Measurements from ENCODE around the gene POP5. TPM values are rescaled to one million over a fixed set of nuclear protein-coding genes. Genes with fewer than 3 reads are reported as not detected.
A peak's percentile ranks its signal among the peaks of the same experiment; 100 is the strongest.

Gene POP5
- total and polyA plus RNA-seq, 4 experiments from 2014 or later: 70.4 to 91.6 (median 80.0) TPM

- H3K36me3 Mint-ChIP-seq: peaks cover 23 to 59% of the 10 kb centered on the region in 2 donors
These were observed 2.0 kb downstream of the POP5 start for GRCh38 chr12:120579179-120579578.

GRCh38 chr12:120574106-120574505 lies 7.1 kb downstream of the POP5 start:
- no peaks in the 10 kb centered on the region for H3K27me3 ChIP-seq (ENCODE audit: insufficient read depth, low read length)
- no peak overlapping the region for H3K27ac ChIP-seq (ENCODE audit: low read depth, low read length)
- peaks cover 48 to 88% of the 10 kb centered on the region in 2 donors for H3K36me3 Mint-ChIP-seq
- ChIA-PET POLR2A (ENCODE audit: partially characterized antibody) (no interaction called here), CTCF (ENCODE audit: partially characterized antibody) (no interaction called here)
- peaks cover under 1 to 2% (median 1%) of the 10 kb centered on the region in 4 donors for H3K4me1 Mint-ChIP-seq
- peaks cover 78% of the 10 kb centered on the region for H3K36me3 ChIP-seq (ENCODE audit: insufficient read depth, low read length)
- peak overlapping the region in 2 of 7 donors; percentile 18 to 32 for H3K27ac Mint-ChIP-seq
- H3K4me3 ChIP-seq (ENCODE audit: low read length in 2 of 2): no peak overlapping the region
- no peaks in the 10 kb centered on the region for H3K27me3 Mint-ChIP-seq
- H3K4me1 ChIP-seq (ENCODE audit: insufficient read depth, low read length): no peaks in the 10 kb centered on the region
- no peaks in the 10 kb centered on the region for H3K9me3 ChIP-seq (ENCODE audit: control insufficient read depth in 1 of 2, low read length in 2 of 2)
- intact Hi-C loops (cut with micrococcal nuclease): no loop called here
- H3K9me3 Mint-ChIP-seq: no peaks in the 10 kb centered on the region
- no peak overlapping the region for H3K4me3 Mint-ChIP-seq
- DNase-seq: no peak

More at GRCh38 chr12:120579179-120579578, 2.0 kb downstream of the POP5 start:
- peak overlapping the region in 2 of 8 donors; percentile 14 to 76 for H3K4me3 Mint-ChIP-seq
- no peak for DNase-seq
- Histone ChIP-seq H3K4me1 (ENCODE audit: insufficient read depth, low read length) (peaks cover 28% of the 10 kb centered on the region), H3K9me3 (ENCODE audit: control insufficient read depth in 1 of 2, low read length in 2 of 2) (no peaks in the 10 kb centered on the region), H3K27me3 (ENCODE audit: insufficient read depth, low read length) (no peaks in the 10 kb centered on the region), H3K27ac (ENCODE audit: low read depth, low read length) (no peak overlapping the region), H3K36me3 (ENCODE audit: insufficient read depth, low read length) (peaks cover 44% of the 10 kb centered on the region), H3K4me3 (ENCODE audit: low read length in 2 of 2) (no peak overlapping the region)
- ChIA-PET CTCF (ENCODE audit: partially characterized antibody) (interaction anchor here (1.0 to 6.6 kb wide), 4 partner anchors 11 to 70 kb away, joined by 3 to 110 read pairs (median 3); no protein-coding TSS in a partner anchor), POLR2A (ENCODE audit: partially characterized antibody) (interaction anchor here (1.4 to 2.8 kb wide), 3 partner anchors 9 to 110 kb away, joined by 3 to 13 read pairs (median 3); partner anchors contain the start of genes DYNLL1 and SRSF9)
- H3K4me1 Mint-ChIP-seq: peaks cover 19 to 43% (median 37%) of the 10 kb centered on the region in 4 donors
- peaks cover 0 to 4% (median 0%) of the 10 kb centered on the region in 8 donors for H3K9me3 Mint-ChIP-seq
- intact Hi-C loops (cut with micrococcal nuclease): no loop called here
- H3K27ac Mint-ChIP-seq: peak overlapping the region in 5 of 7 donors; percentile 9 to 94 (median 38)
- H3K27me3 Mint-ChIP-seq: no peaks in the 10 kb centered on the region

DNA sequence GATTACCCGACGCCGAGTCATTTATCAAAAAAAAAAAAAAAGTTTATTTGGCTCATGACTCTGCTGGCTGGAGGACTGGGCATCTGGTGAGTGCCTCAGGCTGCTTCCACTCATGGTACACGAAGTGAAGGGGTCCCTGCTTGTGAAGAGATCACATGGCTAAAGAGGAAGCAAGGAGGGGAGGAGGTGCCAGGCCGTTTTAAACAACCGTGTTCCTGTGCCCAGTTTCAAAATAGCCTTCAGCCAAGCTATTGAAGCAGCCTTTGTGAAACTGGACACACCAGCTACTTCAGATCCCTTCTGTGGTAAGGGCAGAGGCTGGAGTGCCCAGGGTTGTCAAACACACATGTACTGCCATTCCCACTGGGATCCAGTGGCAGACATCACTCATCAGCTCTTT lies 7.6 kb downstream of the POP5 start:
- Histone ChIP-seq H3K27me3 (ENCODE audit: insufficient read depth, low read length) (no peaks in the 10 kb centered on the region), H3K9me3 (ENCODE audit: control insufficient read depth in 1 of 2, low read length in 2 of 2) (no peaks in the 10 kb centered on the region), H3K36me3 (ENCODE audit: insufficient read depth, low read length) (peaks cover 77% of the 10 kb centered on the region), H3K4me3 (ENCODE audit: low read length in 2 of 2) (no peak overlapping the region), H3K27ac (ENCODE audit: low read depth, low read length) (no peak overlapping the region), H3K4me1 (ENCODE audit: insufficient read depth, low read length) (no peaks in the 10 kb centered on the region)
- DNase-seq: no peak
- H3K9me3 Mint-ChIP-seq: no peaks in the 10 kb centered on the region
- ChIA-PET CTCF (ENCODE audit: partially characterized antibody) (no interaction called here), POLR2A (ENCODE audit: partially characterized antibody) (no interaction called here)
- H3K27ac Mint-ChIP-seq: peak overlapping the region in 1 of 7 donors; percentile 32
- H3K36me3 Mint-ChIP-seq: peaks cover 48 to 88% of the 10 kb centered on the region in 2 donors
- H3K4me3 Mint-ChIP-seq: no peak overlapping the region
- no peaks in the 10 kb centered on the region for H3K27me3 Mint-ChIP-seq
- peaks cover 0 to 2% (median under 1%) of the 10 kb centered on the region in 4 donors for H3K4me1 Mint-ChIP-seq
- intact Hi-C loops (cut with micrococcal nuclease): no loop called here

DNA sequence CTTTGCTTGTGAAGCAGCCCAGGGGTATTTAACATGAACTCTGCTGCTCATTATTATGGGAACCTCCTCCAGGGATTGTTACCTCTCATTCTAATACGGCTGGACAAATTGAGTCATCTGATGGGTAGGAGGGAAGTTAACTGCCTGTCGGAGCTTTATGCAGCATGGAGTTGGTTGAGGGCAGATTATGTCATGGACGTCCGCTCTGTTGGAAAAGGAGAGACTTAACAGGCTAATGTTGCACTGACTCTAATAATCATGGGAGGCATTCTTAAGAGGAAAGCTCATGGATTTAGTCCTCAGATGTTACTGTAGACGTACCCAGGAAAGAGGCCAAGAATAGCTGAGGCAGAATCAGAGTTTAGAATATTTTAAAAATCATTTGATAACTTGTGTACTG lies 9.9 kb downstream of the POP5 start:
- POLR2A ChIA-PET (ENCODE audit: partially characterized antibody): interaction anchor here (0.9 kb wide), 1 partner anchor 28 kb away, joined by 3 read pairs; no protein-coding TSS in a partner anchor
- peaks cover 0 to 2% (median under 1%) of the 10 kb centered on the region in 4 donors for H3K4me1 Mint-ChIP-seq
- peaks cover 69% of the 10 kb centered on the region for H3K36me3 ChIP-seq (ENCODE audit: insufficient read depth, low read length)
- no peaks in the 10 kb centered on the region for H3K27me3 ChIP-seq (ENCODE audit: insufficient read depth, low read length)
- intact Hi-C loops (cut with micrococcal nuclease): no loop called here
- CTCF ChIA-PET (ENCODE audit: partially characterized antibody): interaction anchor here (1.1 to 3.6 kb wide), 2 partner anchors 11 kb away, joined by 3 to 24 read pairs; partner anchors contain the start of gene POP5
- H3K27ac ChIP-seq (ENCODE audit: low read depth, low read length): no peak overlapping the region
- DNase-seq: no peak
- H3K36me3 Mint-ChIP-seq: peaks cover 45 to 84% of the 10 kb centered on the region in 2 donors
- H3K9me3 Mint-ChIP-seq: no peaks in the 10 kb centered on the region
- H3K27ac Mint-ChIP-seq: peak overlapping the region in 4 of 7 donors; percentile 19 to 79 (median 52)
- no peaks in the 10 kb centered on the region for H3K27me3 Mint-ChIP-seq
- H3K4me3 Mint-ChIP-seq: no peak overlapping the region
- no peaks in the 10 kb centered on the region for H3K9me3 ChIP-seq (ENCODE audit: control insufficient read depth in 1 of 2, low read length in 2 of 2)
- H3K4me1 ChIP-seq (ENCODE audit: insufficient read depth, low read length): no peaks in the 10 kb centered on the region
- H3K4me3 ChIP-seq (ENCODE audit: low read length in 2 of 2): no peak overlapping the region

DNA sequence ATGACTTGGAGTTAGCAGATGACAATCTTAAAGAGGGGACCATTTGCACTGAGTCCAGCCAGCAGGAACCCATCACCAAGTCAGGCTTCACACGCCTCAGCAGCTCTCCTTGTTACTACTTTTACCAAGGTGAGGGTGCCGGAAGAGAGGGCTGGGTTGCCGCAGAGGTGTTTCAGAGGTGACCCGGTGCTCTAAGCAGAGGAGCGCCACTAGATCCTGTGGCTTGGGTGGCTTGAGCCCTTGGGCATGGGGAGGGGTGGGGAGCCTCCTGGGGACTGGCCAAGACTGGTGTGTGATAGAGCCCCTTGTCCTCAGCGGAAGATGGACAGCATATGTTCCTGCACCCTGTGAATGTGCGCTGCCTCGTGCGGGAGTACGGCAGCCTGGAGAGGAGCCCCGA lies 17.7 kb downstream of the POP5 start:
- CTCF ChIA-PET (ENCODE audit: partially characterized antibody): no interaction called here
- H3K4me3 Mint-ChIP-seq: no peak overlapping the region

GRCh38 chr12:120562906-120563305 lies 18.3 kb downstream of the POP5 start:
- H3K27ac ChIP-seq (ENCODE audit: low read depth, low read length): no peak overlapping the region
- peak overlapping the region in 2 of 7 donors; percentile 12 to 71 for H3K27ac Mint-ChIP-seq
- H3K9me3 ChIP-seq (ENCODE audit: control insufficient read depth in 1 of 2, low read length in 2 of 2): no peaks in the 10 kb centered on the region
- H3K4me1 Mint-ChIP-seq: peaks cover 0 to 5% (median 0%) of the 10 kb centered on the region in 4 donors
- H3K27me3 ChIP-seq (ENCODE audit: insufficient read depth, low read length): no peaks in the 10 kb centered on the region
- H3K27me3 Mint-ChIP-seq: no peaks in the 10 kb centered on the region
- CTCF ChIA-PET (ENCODE audit: partially characterized antibody): no interaction called here
- DNase-seq: no peak
- no peaks in the 10 kb centered on the region for H3K9me3 Mint-ChIP-seq
- POLR2A ChIA-PET (ENCODE audit: partially characterized antibody): no interaction called here
- intact Hi-C loops (cut with micrococcal nuclease): no loop called here
- no peak overlapping the region for H3K4me3 Mint-ChIP-seq
- no peaks in the 10 kb centered on the region for H3K4me1 ChIP-seq (ENCODE audit: insufficient read depth, low read length)
- H3K4me3 ChIP-seq (ENCODE audit: low read length in 2 of 2): no peak overlapping the region
- H3K36me3 ChIP-seq (ENCODE audit: insufficient read depth, low read length): peaks cover 72% of the 10 kb centered on the region
- peaks cover 42 to 77% of the 10 kb centered on the region in 2 donors for H3K36me3 Mint-ChIP-seq

More for the DNA sequence above, 17.7 kb downstream of the POP5 start:
- H3K4me1 Mint-ChIP-seq: peaks cover 0 to 5% (median 0%) of the 10 kb centered on the region in 4 donors
- H3K9me3 ChIP-seq (ENCODE audit: control insufficient read depth in 1 of 2, low read length in 2 of 2): no peaks in the 10 kb centered on the region
- H3K36me3 Mint-ChIP-seq: peaks cover 41 to 78% of the 10 kb centered on the region in 2 donors
- no peak overlapping the region for H3K4me3 ChIP-seq (ENCODE audit: low read length in 2 of 2)
- DNase-seq: no peak
- H3K4me1 ChIP-seq (ENCODE audit: insufficient read depth, low read length): no peaks in the 10 kb centered on the region
- no peaks in the 10 kb centered on the region for H3K9me3 Mint-ChIP-seq
- H3K36me3 ChIP-seq (ENCODE audit: insufficient read depth, low read length): peaks cover 72% of the 10 kb centered on the region
- H3K27ac Mint-ChIP-seq: peak overlapping the region in 2 of 7 donors; percentile 47 to 71
- POLR2A ChIA-PET (ENCODE audit: partially characterized antibody): no interaction called here
- H3K27me3 Mint-ChIP-seq: no peaks in the 10 kb centered on the region
- H3K27me3 ChIP-seq (ENCODE audit: insufficient read depth, low read length): no peaks in the 10 kb centered on the region
- intact Hi-C loops (cut with micrococcal nuclease): no loop called here
- H3K27ac ChIP-seq (ENCODE audit: low read depth, low read length): no peak overlapping the region

DNA sequence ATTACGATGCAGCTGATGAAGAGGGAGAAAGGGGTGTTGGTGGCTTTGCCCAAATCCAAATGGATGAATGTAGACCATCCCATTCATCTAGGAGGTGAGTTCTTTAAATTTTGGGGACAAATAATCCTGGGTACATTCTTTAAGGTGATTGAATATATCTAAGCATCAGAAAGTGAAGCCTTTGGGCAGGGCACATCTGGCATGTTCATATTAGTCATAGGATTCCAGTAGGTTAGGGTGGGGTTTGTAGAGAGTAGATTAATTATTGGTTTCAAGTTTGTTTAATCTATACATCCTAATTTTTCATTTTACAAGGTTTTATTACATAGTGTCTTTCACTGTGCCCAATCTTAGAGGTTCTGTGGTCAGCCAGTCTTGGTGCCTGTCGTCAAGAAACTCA lies 23.6 kb downstream of the POP5 start:
- CTCF ChIA-PET (ENCODE audit: partially characterized antibody): no interaction called here
- Mint-ChIP-seq H3K27me3 (no peaks in the 10 kb centered on the region), H3K4me1 (peaks cover 2 to 12% (median 5%) of the 10 kb centered on the region in 4 donors)

More for the DNA sequence above, 23.6 kb downstream of the POP5 start:
- Histone ChIP-seq H3K9me3 (ENCODE audit: control insufficient read depth in 1 of 2, low read length in 2 of 2) (no peaks in the 10 kb centered on the region), H3K27ac (ENCODE audit: low read depth, low read length) (no peak overlapping the region), H3K27me3 (ENCODE audit: insufficient read depth, low read length) (no peaks in the 10 kb centered on the region), H3K4me3 (ENCODE audit: low read length in 2 of 2) (no peak overlapping the region), H3K4me1 (ENCODE audit: insufficient read depth, low read length) (peaks cover 2% of the 10 kb centered on the region), H3K36me3 (ENCODE audit: insufficient read depth, low read length) (peaks cover 67% of the 10 kb centered on the region)
- POLR2A ChIA-PET (ENCODE audit: partially characterized antibody): no interaction called here
- DNase-seq: no peak
- H3K9me3 Mint-ChIP-seq: no peaks in the 10 kb centered on the region
- H3K27ac Mint-ChIP-seq: peak overlapping the region in 3 of 7 donors; percentile 4 to 42 (median 8)
- intact Hi-C loops (cut with micrococcal nuclease): no loop called here
- no peak overlapping the region for H3K4me3 Mint-ChIP-seq
- peaks cover 37 to 61% of the 10 kb centered on the region in 2 donors for H3K36me3 Mint-ChIP-seq

All from CD4-positive, alpha-beta memory T cell (primary cell).